GM21825 (cell line): Measurements from ENCODE around the gene RAD51B.

Source experiments
- ATAC-seq: cut with Tn5 transposase; IDR thresholded peaks from one replicate; pipeline ENCODE4 v1.9.1; 2021; ENCODE audit warnings: mild to moderate bottlenecking, moderate library complexity; ENCODE audit not compliant: unreplicated experiment

RAD51B gene

DNA sequence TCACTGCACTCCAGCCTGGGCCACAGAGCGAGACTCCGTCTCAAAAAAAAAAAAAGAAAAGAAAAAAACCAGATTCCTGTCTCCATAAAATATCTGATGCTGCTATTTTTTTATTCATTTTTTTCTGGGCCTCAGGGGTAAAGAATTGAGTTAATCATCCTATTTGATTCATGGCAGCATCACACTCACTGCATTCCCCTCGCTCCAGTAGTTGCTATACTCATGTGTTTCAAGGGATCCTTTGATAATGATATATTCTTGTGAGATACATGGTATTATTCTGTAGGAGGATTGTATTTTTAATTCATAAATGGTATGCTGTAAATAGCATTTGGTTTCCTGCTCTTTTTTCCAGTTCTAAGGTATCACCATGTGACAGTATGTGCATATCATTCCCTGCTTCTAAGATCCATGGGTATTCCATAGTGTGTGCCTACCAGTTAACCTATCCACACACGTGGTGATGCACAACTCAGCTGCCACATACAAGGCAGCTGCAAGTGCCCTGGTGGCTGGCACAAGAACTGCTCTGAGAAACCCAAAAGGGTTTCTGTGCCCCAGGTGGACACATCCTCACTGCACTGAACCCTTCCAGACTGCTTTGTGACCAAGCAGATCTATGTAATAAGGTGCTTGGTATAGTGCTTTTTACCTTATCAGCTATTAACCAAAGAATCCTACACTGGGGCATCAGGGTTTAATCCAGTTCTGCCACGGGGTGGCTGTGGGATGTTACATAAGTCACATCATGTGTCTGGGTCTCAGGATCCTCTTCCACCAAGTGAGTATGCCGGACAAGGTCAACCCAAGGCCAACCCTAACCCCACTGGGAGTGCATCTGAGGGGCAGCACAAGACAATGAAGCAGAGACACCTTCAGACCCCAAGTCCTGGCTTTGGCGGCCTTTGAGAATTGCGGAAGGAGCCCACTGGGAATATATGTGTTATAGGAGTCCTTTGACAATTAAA lies 898.7 kb downstream of the RAD51B start:
- no peak for ATAC-seq

DNA sequence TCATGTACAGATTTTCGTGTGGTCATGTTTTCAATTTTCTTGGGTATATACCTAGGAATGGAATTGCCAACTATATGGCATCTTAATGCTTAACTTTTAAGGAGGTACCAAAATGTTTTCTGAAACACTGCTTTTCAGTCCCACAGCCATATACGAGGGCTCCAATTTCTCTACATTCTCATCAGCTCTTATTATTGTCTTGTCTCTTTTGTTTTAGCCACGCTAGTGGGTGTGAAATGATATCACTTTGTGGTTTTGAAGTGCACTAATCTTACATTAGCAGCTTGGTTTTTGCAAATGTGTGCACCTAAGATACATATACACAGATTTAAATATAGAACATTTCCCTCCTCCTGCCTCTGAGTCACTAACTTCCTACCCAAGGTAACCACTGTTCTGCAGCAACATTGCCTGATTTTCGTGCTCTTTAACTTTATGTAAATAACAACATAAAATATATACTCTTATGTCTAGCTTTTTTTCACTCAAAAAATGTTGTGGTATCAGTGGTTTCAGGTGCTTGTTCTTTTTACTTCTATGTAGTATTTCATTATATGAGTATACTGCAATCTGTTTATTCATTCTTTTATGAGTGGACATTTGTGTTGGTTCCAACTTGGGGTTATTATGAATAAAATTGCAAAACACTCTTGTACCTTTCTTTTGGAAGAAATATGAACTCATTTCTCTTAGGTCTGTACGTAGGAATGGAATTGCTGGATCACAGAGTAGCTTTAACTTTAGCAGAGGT lies 900.2 kb downstream of the RAD51B start:
- no peak for ATAC-seq

DNA sequence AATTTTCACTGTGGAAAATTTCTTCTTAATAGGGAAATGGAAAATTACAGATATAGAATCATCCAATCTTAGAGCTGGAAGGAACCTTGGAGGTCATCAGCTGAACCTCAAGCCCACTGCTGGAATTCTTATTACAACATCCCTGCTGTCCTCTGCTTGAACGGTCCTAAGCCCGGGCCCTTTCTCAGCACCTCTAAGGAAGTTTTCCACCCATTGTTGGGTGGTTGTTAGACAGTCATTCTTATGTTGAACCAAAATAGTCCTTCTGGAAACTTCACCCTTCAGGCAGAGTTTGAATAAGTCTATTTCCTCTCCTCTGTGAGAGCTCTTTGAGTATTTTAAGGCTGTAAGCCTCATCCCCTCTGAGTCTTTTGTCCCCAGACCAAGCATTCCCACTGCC lies 902.6 kb downstream of the RAD51B start:
- no peak for ATAC-seq

DNA sequence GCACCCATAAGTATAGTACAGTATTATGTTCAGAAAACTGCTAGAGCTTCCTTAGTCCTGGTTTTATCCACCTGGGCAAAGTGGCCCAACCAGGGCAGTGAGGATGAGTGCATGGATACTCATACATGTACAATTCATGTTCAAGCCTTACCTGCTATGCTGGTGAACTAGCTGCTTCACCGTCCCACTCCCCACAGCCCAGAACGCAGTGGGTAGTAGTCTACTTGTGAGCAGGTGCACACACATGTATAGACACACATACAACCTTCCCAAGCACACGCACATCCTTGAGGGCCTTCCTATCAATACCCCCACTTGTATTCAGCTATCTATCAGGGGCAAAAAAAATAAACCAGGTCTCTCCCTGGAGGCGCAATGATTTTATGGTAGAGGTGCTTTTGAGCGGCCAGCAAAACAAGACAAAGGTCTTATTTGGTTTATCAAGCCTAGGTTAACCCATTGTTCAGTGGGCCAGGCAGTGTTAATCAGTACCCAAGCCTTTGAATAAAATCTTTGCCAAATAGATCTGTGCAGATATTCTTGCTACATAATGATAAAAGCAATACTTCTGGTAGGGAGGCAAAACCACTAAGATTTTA lies 903.5 kb downstream of the RAD51B start:
- no peak for ATAC-seq

DNA sequence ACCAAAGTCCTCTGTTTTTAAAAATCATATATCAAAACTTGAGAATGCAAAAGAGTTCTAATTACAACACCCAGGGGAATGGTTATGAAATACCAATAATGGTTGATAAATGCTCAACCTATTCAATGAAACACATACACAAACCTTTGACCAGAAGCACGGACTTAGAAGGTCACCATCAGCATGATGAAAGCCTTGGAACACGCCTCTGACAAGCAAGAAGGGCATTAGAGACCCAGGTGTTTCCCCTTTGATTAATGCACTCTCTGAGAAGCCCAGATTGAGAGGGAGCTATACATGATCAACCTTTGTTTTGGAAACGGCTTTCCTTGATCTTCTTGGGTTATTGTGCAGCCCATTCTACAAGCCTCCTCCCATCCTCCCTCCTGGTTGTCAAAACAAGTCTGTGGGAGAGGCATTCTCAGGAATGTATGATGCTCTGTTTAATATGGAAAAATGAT lies 904.3 kb downstream of the RAD51B start:
- ATAC-seq, result no peak

DNA sequence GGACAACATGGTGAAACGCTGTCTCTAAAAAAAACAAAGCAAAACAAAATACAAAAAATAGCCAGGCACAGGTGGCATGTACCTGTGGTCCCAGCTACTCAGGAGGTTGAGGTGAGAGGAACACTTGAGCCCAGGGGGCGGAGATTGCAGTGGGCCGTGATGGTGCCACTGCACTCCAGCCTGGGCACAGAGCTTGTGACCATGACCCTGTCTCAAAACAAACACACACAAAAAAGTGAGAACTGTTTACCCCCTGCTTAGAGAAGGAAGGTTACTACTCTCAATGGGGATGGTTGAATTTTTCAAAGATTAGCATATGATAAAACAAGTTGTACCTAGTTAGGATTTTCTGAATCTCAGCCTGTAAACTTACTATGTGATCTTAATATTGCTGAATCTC lies 905.3 kb downstream of the RAD51B start:
- no peak for ATAC-seq

DNA sequence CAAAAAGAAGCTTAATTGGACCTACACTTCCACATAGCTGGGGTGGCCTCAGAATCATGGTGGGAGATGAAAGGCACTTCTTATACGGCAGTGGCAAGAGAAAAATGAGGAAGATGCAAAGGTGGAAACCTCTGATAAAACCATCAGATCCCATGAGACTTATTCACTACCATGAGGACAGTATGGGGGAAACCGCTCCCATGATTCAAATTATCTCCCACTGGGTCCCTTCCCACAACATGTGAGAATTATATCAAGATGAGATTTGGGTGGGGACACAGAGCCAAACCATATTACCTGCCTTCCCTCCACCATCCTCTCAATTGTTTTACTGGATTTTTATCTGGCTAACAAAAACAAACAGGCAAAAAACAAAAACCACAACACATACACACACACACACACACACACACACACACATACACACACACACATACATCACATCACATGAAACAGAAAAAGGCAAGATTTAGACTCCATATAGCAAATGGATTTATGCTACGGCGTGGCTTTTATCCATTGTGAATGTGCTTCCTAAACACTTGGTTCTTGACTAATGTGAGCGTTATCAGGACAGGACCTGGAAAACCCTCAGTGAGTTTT lies 906.6 kb downstream of the RAD51B start:
- ATAC-seq, result no peak

DNA sequence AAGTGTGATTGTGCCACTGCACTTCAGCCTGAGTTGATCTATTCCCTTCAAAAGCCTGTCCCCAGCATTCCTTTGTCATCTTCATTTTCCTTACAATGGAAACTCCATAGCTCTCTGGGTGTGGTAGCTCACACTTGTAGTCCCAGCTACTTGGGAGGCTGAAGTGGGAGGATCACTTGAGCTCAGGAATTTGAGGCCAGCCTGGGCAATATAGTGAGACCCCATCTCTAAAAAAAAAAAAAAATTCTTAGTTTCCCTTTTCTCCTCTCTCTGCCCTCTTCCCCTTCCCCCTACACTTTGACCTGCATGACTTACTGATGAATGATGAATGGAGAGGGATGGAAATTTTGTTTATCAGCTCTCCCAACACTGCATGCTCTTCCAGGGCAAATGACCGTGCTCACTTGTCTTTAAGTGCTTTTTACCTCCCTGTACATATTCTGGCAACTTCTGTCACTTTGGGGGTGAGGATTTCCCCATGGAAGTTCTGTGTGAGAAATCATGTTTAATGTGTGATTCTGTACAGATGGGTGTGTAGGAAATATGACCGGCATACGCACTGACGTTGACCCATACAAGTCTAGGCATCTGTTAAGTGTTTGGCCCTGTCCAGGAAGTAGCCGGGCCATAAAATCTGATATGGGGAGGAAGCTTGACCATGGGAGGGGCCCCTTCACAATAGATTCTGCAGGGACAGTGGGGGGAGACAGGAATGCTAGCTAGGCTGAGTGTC lies 907.9 kb downstream of the RAD51B start:
- ATAC-seq, result no peak

DNA sequence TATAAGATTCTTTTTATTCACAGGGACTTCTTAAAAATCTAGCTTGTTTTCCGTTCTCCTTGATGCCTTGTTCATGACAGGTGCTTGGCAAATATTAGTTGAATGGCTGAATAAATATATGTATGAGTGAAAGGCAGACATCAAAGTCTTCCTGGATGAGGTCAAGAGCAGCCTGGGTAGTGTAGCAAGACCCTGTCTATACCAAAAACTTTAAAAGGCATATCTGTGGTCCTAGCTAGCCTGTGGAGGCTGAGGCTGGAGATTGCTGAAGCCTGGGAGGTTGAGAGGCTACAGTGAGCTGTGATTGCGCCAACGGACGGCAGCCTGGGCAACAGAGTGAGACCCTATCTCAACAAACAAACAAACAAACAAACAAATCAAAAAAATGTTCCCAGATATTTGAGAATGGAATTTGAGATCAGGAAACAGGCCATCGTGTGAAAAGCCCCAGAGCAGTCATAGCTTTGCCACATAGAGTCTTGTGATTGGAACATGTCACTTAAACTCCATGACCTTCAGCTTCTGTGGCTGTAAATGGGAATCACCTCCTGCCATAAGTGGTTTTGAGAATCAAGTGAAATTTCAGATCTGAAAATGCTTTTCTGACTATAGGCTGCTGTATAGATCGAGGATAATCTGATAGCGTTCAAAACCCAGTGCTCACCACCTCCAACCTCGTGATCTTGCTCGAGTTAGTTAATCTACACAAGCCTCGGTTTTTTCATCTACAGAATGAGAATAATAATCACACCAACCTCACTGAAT lies 908.9 kb downstream of the RAD51B start:
- no peak for ATAC-seq

DNA sequence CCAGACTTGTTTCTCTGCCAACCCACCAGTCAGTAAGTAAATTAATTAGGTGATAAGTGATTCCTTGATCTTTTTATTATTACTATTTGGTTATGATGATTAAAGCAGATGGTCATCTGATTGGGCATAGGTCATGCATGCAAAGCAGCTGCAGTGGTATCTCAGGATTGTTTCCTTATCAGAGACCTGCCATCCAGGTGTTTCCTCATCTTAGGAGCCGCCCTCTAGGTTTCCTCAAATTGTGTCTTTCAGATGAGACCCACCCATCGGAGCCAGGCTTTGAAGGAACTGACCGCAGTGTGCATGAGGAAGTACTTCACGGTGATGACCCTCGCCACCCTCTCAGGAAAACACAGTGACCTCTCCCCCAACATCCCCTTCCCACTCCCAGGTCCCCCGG lies 910.0 kb downstream of the RAD51B start:
- ATAC-seq, result no peak

DNA sequence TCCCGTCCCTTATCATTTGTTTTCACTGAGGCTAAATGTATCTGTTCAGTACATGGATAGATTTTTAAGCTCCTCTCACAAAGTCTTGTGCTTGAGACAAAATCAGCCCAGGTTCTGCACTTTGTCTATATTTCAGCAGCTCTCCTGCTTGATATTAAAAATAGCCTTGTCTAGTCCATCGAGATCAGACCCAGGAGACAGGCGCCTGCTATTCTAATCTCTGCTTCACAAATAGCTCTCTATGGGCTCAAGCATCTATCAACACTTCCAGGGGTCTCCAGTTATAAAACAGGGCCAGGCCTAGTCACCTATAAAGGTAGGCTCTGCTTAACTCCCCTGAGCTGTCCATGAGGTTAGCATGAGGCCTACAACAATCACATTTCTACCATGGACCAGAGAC lies 910.8 kb downstream of the RAD51B start:
- ATAC-seq, result no peak

DNA sequence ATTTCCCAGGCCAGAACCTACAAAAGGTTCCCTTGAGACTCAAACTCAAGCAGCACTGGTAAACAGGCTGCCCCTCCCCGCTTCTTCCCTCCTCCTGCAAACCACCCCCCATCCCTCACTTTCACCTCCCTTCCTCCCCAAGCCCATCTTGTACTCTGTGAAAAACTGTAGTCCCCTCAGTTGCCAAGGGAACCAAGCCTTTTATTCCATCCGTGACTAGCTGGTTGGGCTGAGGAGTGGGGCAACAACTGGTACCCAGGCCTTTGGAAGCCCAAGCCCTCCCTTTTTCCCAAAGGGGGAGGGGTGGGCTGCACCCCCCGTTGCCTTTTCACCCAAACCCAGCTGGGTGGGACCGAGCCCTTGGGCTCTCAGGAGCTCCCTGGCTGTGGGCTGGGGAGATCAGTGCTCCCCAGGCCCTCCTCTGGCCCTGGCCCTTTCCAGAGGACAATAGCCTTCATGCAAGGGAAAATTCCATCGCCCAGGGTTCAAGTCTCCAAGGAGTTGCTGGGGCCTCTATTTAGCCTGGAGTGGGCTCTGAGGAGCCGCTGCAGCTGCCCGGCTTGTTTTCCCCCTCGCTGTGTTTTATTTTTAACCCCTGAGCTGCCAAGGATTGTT lies 911.3 kb downstream of the RAD51B start:
- no peak for ATAC-seq

DNA sequence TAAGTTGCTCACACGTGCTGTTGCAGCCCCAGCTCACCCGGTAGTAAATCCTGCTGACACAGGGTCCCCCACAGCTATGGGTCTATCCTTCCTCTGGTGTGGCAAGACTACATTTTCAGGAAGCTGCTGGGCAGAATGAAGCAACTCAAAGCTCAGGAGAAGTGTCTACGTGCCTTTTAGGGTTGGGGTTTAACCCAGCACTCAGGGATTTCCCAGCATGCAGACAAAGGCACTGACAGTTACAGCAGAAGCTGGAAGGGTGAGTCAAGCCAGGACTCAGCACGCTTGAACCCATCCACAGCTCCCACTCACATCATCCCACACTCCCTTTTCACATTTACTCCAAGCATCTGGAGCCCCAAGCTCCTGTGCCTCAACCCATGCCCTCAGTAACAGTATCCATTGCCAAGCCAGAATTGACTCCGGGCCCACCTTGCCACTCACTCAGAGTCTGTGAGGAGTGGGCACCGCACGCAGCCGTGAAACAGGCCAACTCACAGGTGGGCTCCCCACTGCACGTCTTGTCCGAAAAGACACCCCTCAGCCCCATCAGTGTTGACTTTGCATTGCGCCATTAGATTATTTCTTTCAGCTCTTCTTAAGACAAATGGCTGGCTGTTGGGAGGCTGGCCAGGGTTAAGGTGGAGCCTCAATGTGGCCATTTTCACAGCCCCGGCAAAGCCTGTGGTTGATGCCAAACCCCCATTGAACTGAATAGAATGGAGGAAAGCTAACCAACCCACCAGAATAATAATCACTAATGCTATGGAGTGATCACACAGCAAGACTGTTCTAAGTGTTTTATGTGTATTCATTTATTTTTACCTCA lies 913.7 kb downstream of the RAD51B start:
- peak; percentile 40 for ATAC-seq

DNA sequence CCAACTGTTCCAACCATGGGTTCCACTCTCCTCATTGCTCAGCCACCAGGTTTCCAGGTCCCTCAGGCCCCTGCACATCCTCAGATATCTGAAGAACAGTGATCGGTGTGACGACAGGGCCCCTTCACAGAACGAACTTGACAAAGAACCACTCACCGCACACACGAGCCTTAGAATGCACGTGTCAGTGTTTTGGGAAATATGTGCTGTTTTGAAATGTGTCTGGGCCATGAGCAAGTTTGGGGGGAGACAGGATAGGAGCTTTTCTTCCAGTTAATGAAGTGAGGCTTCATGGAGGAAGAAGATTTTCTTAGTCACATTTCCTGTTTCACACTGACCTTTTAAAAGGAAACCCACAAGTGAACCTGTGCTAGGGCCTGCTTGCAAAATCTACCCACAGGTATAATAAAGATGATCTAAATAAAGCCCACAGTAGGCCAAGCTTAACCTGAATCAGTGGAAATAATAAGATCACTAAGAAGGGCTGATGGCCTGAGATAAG lies 914.7 kb downstream of the RAD51B start:
- no peak for ATAC-seq

DNA sequence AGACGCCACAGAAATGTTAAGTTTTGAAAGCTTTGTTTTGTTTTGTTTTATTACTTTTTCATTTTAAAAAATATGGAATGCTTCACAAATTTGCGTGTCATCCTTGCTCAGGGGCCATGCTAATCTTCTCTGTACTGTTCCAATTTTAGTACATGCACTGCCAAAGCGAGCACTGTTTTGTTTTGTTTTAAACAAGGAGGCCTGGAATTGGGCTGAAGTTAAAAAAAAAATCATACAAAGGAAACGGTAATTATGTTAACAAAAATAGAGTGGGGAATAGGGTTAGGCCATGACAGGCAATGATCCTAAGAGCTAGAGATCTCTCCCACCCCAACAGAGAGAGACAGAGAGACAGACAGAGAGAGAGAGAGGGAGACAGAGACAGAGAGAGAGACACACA lies 916.3 kb downstream of the RAD51B start:
- ATAC-seq, result no peak

DNA sequence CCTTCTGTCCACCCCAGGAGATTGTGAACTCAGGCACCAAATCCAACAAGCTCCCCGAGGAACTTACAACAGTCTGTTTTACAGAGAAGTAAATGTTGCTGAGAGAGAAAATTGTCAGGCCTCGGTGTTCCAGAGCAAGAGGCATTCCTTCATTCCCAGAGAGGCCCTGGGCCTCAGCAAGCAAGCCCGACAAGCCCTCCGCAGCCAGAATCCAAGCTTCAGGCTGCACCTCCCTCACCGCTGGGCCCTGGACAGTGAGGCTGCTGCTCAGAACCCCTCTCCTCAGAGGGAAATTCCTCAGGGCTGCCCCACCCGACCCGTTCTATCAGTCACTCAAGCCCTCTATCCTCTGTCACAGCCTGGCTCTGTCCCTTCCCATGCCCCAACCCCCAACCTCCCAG lies 916.9 kb downstream of the RAD51B start:
- ATAC-seq, result no peak

DNA sequence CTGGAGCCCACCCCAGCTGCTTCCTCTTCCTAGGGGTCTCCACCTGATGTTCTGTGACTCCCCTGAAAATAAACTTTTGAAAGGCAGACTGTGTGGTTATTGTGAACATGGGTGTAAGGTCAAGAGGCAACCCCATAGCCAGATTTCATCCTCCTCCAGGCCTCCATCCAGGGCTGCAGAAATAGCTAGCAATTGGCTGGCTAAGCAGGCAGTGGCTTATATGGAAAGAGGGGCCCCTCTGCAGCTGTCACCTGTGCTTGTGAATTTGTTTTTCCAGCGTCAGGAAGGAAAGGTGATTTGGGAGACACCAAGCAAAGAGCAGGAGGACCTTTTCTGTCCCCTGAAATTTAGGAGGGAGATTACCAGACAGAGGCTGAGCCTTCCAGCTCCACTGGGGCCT lies 917.5 kb downstream of the RAD51B start:
- ATAC-seq, result no peak

DNA sequence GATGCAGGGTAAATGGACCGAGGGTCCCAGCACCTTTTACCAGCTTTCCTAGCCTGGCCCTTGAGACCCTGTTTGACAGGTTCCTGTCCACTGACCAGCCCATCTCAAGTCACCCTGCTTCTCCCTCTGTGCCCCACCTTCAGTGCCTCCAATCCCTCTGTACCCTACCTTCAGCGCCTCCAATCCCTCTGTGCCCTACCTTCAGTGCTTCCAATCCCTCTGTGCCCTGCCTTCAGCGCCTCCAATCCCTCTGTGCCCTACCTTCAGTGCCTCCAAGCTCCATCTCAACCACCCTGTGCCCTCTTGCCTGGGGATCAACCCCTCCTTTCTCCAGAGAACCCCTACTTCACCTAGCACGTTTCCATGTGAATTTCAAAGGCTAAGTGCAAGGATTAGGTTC lies 919.0 kb downstream of the RAD51B start:
- no peak for ATAC-seq
